Liver (tissue), 9 donors: ENCODE data around the gene SNF8. TPM values are rescaled to one million over a fixed set of nuclear protein-coding genes. Genes with fewer than 3 reads are reported as not detected.

Experiments used
- DNase-seq: peaks from one replicate; pipeline ENCODE4 v3.0.0-alpha.2; 2017; ENCODE audit warnings: low spot score
- H3K27ac ChIP-seq, 2 donors: one replicate each; pipeline ENCODE4 v1.7.0; 2013; ENCODE audit warnings: inconsistent platforms in 2 of 2, low read length in 2 of 2, control low read depth in 1 of 2, low read depth in 1 of 2, mild to moderate bottlenecking in 1 of 2
- H3K27me3 ChIP-seq, 4 donors: one replicate each; pipeline versions ENCODE4 v1.6.1 to v1.7.0; 2013; ENCODE audit warnings: low read length in 3 of 4, inconsistent platforms in 1 of 4, mild to moderate bottlenecking in 1 of 4, moderate library complexity in 1 of 4; ENCODE audit not compliant: control insufficient read depth in 4 of 4, insufficient read depth in 4 of 4
- H3K36me3 ChIP-seq, 4 donors: one replicate each; pipeline versions ENCODE4 v1.6.1 to v1.7.0; 2013; ENCODE audit warnings: low read length in 3 of 4, mild to moderate bottlenecking in 3 of 4, low read depth in 1 of 4, moderate library complexity in 1 of 4; ENCODE audit not compliant: control insufficient read depth in 4 of 4, insufficient read depth in 3 of 4
- H3K4me1 ChIP-seq, 4 donors: one replicate each; pipeline versions ENCODE4 v1.6.1 to v1.7.0; 2013; ENCODE audit warnings: low read length in 3 of 4, mild to moderate bottlenecking in 3 of 4, moderate library complexity in 1 of 4; ENCODE audit not compliant: control insufficient read depth in 4 of 4, insufficient read depth in 4 of 4
- H3K4me3 ChIP-seq, 3 donors: one replicate each; pipeline versions ENCODE4 v1.6.1 to v1.7.0; 2013; ENCODE audit warnings: low read length in 3 of 3, control low read depth in 1 of 3, low read depth in 1 of 3, mild to moderate bottlenecking in 1 of 3
- H3K9ac ChIP-seq, 2 donors: one replicate each; pipeline ENCODE4 v1.7.0; 2013; ENCODE audit warnings: low read length in 2 of 2, mild to moderate bottlenecking in 2 of 2, moderate library complexity in 2 of 2, control low read depth in 1 of 2, low read depth in 1 of 2
- H3K9me3 ChIP-seq, 4 donors: one replicate each; pipeline versions ENCODE4 v1.6.1 to v1.7.0; 2013; ENCODE audit warnings: low read length in 3 of 4; ENCODE audit not compliant: control insufficient read depth in 4 of 4
- ATF3 ChIP-seq: IDR thresholded peaks from 2 replicates; pipeline ENCODE4 v1.6.1; 2016; ENCODE audit warnings: antibody characterized with exemption
- EGR1 ChIP-seq, 2 donors: IDR thresholded peaks; 2 replicates each; pipeline ENCODE4 v1.6.1; 2016 to 2018; ENCODE audit warnings: antibody characterized with exemption in 2 of 2, low read depth in 2 of 2
- FOXA1 ChIP-seq: IDR thresholded peaks from 2 replicates; pipeline ENCODE4 v1.6.1; 2016; ENCODE audit warnings: antibody characterized with exemption
- FOXA2 ChIP-seq: IDR thresholded peaks from 2 replicates; pipeline ENCODE4 v1.6.1; 2016; ENCODE audit warnings: antibody characterized with exemption
- GABPA ChIP-seq, 2 donors: IDR thresholded peaks in 1 of 2; conservative IDR thresholded peaks in 1 of 2; 2 replicates each; pipeline ENCODE4 v1.6.1; 2016; ENCODE audit warnings: antibody characterized with exemption in 2 of 2, mild to moderate bottlenecking in 1 of 2, moderate library complexity in 1 of 2
- HNF4A ChIP-seq, 2 donors: conservative IDR thresholded peaks; 2 replicates each; pipeline ENCODE4 v1.6.1; 2016; ENCODE audit warnings: antibody characterized with exemption in 2 of 2, mild to moderate bottlenecking in 2 of 2
- RAD21 ChIP-seq, 2 donors: IDR thresholded peaks; 2 replicates each; pipeline ENCODE4 v1.6.1; 2016; ENCODE audit warnings: antibody characterized with exemption in 2 of 2, mild to moderate bottlenecking in 2 of 2
- REST ChIP-seq: IDR thresholded peaks from 2 replicates; pipeline ENCODE4 v1.6.1; 2016; ENCODE audit warnings: antibody characterized with exemption, mild to moderate bottlenecking
- TAF1 ChIP-seq: conservative IDR thresholded peaks from 2 replicates; pipeline ENCODE4 v1.6.1; 2016; ENCODE audit warnings: antibody characterized with exemption, mild to moderate bottlenecking
- YY1 ChIP-seq: IDR thresholded peaks from 2 replicates; pipeline ENCODE4 v1.6.1; 2016; ENCODE audit warnings: antibody characterized with exemption, mild to moderate bottlenecking
- WGBS: extraction: QIAGEN DNeasy Blood & Tissue Kit; methylation state at CpG from one replicate; pipeline ENCODE4 v1.1.7; 2013; 5-methylcytosine and 5-hydroxymethylcytosine counted together
- polyA plus RNA-seq, 2 donors: library from polyadenylated mRNA; stranded (reverse) in 1 of 2; unstranded in 1 of 2; fragments of 200-250 nt in 1 of 2; fragments of >200 nt in 1 of 2; fragmentation: Nextera tagmentation in 1 of 2; extraction: Ambion mirVana in 1 of 2; gene quantifications; one replicate each; pipeline versions ENCODE4 v1.2.1 to v1.2.3, GENCODE V29; 2013 to 2015
- total RNA-seq, 2 donors: library from RNA; depleted of rRNA; stranded (reverse); fragments of >200 nt; gene quantifications; one replicate each; pipeline ENCODE4 v1.2.3, GENCODE V29; 2014
- donor health status: healthy.
- donor health status: healthy.
- donor health status: healthy.
- donor health status: healthy.
- donor health status: healthy.

The SNF8 gene
- total and polyA plus RNA-seq, 4 donors = 40.5 to 78.2 (median 60.8) TPM

- no peak for TF ChIP-seq TAF1
- no peak for TF ChIP-seq ATF3
Measured at GRCh38 chr17:48893646-48894508, 50.8 kb downstream of the SNF8 start (continued).

- WGBS = 2% methylated on average over 24 of the region's 24 CpGs
- TF ChIP-seq HNF4A (conservative IDR thresholded peaks at IDR 0.05) (no peak), GABPA (IDR thresholded peaks at IDR 0.05 in 1 of 2, conservative IDR thresholded peaks at IDR 0.05 in 1 of 2) (no peak)
- Histone ChIP-seq H3K27me3 (no peaks in the 10 kb centered on the region), H3K9ac (peak overlapping the region; percentile 84 to 90), H3K9me3 (no peaks in the 10 kb centered on the region), H3K4me1 (peaks cover 0 to 16% (median 12%) of the 10 kb centered on the region in 4 donors), H3K36me3 (peaks cover 3 to 19% (median 12%) of the 10 kb centered on the region in 4 donors), H3K27ac (peak overlapping the region; percentile 76 to 77), H3K4me3 (peak overlapping the region; percentile 69 to 95 (median 89))
- DNase-seq = no peak
Measured at GRCh38 chr17:48892940-48893645, 51.5 kb downstream of the SNF8 start.

- DNase-seq = no peak
- H3K27ac ChIP-seq = no peak overlapping the region
- H3K9ac ChIP-seq = no peak overlapping the region
- no peak for TF ChIP-seq GABPA (IDR thresholded peaks at IDR 0.05 in 1 of 2, conservative IDR thresholded peaks at IDR 0.05 in 1 of 2)
- no peak for TF ChIP-seq RAD21 (IDR thresholded peaks at IDR 0.05)
- TF ChIP-seq EGR1 (IDR thresholded peaks at IDR 0.05; ENCODE audit: low read depth in 2 of 2) = no peak
- no peak for TF ChIP-seq ATF3
- no peak for TF ChIP-seq FOXA2
- TF ChIP-seq REST = no peak
- TF ChIP-seq TAF1 = no peak
- no peak for TF ChIP-seq FOXA1
- TF ChIP-seq YY1 = no peak
- no peak overlapping the region for H3K4me3 ChIP-seq
- H3K27me3 ChIP-seq = no peaks in the 10 kb centered on the region
- peaks cover 0 to 3% (median 0%) of the 10 kb centered on the region in 4 donors for H3K36me3 ChIP-seq
- no peaks in the 10 kb centered on the region for H3K9me3 ChIP-seq
- WGBS = 92% methylated on average over 2 of the region's 2 CpGs
- H3K4me1 ChIP-seq = peaks cover 0 to 16% (median 12%) of the 10 kb centered on the region in 4 donors
Measured at GRCh38 chr17:48890086-48890485, 54.6 kb downstream of the SNF8 start.
